ENCODE measurements around the gene AOAH. TPM values are rescaled to one million over a fixed set of nuclear protein-coding genes. Genes with fewer than 3 reads are reported as not detected.

The AOAH gene
- total RNA-seq, 1 experiment from 2014 or later, result not detected

DNA sequence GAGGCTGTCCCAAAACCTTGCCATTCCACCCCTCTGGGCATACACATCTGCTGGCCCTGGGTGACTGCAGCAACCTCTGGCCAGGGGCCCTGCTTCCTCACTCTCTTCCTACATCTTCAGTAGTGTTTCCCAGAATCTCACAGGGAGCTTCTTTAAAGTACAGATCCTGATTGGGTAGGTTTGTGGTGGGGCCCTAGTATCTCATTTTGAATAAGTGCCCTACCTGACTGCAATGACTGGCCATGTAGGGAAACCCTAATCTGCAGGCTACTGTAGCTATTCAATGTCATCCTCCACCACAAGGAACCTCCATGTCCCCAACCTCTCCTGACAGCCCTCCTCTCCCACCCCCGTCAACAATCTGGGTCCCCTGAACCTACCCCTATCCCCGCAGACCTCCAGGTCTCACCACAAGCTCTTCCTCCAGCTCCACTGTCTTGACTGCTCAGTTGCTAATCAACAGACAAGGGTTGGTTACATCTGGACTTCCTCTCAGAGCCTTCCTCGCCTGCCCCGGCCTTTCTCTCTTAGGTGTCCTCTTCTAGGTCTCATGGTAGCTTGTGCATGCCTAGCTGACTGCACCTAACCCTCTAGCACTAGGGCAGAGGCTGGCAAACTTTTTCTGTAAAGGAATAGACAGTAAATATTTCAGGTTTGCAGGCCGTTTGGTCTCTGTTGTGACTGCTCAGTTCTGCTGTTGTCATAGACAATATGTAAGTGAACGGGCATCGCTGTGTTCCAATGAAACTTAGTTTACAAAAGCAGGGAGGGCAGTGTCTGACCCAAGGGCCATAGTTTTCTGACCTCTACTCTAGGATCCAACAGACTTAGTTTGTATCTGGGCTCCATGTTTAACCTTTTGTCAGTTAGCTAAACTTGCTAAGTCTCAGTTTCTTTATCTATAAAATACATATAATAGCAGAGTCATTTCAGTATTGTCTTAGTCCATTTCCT lies 121.1 kb downstream of the AOAH start:
- no peak for DNase-seq (ENCODE audit: low read depth)

DNA sequence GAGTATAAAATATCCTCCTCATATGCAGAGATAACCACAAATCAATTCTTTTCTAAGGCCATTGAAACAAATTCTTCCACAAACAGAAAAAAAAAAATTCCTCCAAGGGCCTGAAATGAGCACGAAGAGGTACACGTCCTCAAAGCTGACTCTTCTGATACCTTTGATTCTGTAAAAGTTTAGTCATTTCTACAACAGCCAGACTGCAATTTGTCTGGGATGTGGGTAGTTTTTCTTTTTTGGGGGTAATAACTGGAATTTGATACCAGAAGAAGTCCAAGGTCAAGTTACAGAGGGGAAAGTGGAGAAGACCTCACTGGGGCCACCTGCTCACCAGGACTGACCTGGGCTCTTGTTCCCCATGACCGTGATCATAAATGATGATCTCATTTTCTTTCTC lies 121.8 kb downstream of the AOAH start:
- no peak for DNase-seq (ENCODE audit: low read depth)

DNA sequence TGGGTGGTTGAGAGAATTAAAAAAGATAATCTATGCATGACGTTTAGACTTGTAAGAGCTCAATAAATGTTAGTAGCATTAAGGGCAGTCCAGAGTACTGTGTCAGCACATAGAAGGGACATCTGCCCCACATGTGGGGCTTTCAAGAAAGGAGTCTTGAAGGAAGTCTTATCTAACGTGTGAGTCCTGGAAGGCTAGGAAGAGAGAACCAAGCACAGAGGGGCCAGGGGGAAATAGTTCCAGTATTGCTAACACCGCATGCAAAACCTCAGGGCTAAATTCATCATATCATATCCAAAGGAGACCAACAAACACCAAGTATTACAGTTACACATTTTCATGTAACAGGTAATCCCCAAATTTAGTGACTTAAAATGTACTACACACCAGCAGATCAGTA lies 122.7 kb downstream of the AOAH start:
- DNase-seq (ENCODE audit: low read depth), result no peak

DNA sequence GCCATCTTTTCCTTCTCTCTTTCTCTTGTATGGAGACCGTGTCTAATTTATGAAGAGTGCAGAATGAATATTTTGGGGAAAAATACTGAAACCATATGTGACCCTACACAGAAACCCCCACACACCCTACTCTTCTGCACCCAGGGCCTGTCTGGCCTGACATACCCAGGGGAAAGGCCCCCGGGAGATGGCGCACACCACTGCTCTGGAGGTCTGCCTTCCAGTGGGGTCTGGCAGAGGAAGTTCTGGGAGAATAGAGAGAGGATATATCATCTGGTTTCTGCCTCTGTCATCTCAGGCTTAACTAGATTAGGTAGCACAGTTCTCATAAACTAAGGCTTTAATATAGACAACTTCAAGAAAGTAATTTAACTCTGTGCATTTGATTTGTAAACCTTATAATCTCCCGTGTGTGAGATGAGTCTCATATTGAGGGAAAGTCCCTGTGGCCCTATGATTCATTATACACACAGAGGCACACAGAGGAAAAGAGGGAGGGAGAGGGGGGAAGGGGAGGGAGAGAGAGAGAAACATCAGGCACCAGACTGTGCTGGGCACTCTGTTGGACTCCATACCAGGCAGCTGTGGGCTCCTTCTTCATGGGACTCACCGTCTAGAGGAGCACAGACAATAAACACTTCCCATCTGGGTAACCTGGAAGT lies 123.3 kb downstream of the AOAH start:
- DNase-seq (ENCODE audit: low read depth), result peak; percentile 53

DNA sequence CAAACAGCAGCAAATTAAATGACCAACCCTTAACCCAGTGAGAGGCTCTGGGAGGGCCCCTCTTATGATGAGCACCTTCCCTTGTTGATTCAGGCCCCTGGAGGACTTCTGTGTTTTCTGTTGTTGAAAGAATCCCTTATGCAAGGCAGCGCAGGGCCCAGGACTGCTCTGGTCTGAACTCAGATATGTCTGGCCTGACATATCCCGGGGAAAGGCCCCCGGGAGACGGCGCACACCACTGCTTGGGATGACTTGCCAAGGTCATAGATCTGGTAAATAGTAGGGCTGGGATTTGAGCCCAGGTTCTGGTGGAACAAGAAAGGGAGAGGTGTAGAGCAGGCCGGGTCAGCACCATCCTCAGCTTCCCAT lies 124.0 kb downstream of the AOAH start:
- DNase-seq (ENCODE audit: low read depth), result no peak

DNA sequence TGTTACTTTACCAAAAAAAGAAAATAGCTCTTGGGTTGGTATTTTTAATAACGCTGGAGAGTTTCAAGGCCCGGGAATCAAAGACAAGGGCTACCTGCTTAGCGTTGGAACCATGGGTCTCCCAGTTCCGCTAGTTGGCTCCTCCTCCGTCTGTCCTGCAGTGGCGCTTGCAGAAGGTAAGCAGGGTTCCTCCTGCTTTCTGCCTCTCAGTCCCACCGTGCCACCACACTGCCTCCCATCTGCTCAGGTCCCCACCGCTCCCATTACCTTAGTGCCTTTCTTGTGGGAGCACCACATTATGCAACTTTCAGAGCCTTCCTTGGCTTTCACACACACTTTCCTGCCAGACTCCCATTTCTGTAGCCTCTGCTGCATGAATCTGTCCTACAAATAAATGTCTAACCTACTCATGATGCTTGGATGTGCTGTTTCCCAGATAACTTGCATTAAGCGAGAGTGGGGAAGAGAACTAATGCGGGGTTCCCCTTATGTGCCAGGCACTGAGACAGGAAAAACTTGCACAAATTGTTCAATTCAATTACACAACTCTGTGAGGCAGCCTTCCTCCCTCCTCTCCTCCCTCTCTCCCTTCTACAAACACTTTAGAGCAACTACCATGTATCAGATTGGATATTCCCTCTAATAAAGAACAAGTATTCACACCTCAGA lies 124.5 kb downstream of the AOAH start:
- DNase-seq (ENCODE audit: low read depth), result no peak

DNA sequence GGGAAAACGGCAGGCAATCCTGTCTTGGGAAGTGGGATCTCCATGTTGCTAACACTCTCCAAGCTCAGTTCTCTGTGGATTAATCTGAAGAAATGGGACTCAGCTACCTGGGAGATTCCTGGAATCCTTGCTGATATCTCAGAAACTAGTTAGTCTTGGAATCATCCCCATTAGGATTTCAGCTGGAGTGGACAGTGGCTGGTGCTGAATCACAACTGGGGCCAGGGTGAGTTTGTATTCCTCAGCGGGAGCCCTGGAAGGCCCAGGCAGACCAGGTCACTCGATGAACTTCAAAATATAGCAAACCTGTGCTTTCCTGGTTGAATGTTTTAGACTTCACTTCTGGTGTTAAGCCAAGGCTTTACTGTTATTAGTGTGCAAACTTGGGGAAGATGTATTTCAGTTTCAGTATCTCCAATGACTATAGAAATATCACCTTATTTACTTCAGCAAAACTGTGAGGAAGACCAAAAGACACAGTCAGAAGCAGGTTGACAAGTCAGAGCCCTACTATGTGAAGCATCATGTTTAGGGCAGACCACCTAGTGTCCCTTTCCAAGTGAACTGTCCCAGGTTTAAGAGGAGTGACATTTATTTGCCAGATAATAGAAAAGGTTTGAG lies 126.1 kb downstream of the AOAH start:
- DNase-seq (ENCODE audit: low read depth), result no peak

DNA sequence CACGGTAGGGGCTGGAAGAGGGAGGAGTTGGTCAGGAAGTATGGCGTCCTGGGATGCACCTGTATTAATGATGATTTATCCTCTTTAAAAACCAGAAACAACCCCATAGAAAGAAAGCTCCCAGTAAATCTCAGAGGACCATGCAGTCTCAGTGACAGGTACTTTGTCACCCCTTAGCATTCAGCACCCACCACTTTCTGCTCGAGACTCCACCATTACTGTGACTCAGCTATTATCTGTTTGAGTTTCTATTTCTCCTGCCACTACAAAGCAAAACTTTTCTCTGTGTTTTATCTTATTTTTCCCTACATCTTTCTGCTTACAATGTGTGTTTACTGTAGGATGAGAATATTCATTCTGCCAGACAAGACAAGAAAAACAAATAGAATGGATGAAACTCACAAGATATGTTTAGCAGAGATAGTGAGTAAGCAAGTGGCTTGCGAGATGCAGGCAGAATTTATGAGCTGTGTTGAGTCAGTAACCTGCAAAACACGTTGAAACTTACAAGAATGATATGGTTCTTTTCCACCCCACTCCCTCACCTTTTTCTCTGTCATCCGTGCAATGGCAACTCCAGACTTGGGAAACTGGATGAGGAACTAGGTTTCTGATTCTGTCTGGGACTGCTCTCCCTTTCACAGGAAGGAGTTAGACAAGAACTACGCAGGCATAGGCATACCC lies 127.1 kb downstream of the AOAH start:
- DNase-seq (ENCODE audit: low read depth), result no peak

DNA sequence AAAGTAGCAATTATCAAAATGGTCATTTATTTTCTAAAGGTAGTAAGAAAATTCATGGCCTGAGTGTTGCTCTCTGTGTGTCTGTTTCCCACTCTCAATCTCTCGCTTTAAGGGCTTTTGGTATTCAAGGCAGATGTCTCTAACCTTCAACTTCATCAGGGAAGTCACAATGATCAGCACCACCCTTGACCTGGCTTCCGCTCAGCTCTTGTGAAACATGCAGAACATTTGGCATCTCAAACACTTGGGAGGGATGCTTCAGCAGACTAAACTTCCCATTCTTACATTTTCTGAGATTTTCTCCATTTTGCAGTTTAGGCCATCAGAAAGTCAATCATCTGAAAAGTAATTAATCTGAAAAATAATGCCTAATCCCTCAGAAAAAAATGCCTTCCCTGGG lies 129.8 kb downstream of the AOAH start:
- DNase-seq (ENCODE audit: low read depth), result no peak

DNA sequence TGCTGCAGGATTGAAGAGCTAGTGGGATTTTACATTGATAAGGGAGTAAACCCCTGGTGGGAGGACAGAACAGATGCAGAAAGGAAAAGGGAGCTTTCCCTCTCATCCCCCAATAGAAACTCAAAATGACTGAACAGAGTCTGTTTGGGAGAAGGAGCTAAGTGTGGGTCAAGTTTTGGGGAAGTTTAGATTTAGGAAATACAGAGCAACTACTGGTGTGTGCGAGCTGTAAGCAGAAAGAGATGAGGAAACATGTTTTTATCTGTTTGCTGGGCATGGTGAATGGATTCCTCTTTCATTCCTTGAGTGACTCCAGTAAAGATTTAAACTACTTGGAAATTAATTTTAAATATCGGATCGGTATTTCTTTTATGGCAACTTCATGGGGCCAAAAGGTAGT lies 132.7 kb downstream of the AOAH start:
- DNase-seq (ENCODE audit: low read depth), result no peak

DNA sequence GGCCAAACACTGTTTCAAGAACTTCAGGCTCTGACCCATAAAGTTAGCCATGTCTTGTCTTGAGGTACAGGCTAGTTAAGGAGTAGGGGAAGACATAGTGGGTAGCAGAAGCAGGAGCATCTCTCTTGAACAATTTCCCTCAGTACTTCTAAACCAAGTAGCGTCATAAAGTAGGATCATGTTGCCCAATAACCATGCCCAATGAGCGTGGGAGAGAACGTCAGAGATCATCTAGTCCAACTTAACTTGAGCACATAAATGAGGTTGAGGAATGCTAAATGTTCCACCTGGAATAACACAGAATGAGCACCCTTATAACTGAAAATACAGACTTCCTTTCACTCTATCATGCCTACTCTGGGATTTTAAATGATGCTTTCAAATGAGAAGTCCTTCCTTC lies 134.9 kb downstream of the AOAH start:
- DNase-seq (ENCODE audit: low read depth), result no peak

DNA sequence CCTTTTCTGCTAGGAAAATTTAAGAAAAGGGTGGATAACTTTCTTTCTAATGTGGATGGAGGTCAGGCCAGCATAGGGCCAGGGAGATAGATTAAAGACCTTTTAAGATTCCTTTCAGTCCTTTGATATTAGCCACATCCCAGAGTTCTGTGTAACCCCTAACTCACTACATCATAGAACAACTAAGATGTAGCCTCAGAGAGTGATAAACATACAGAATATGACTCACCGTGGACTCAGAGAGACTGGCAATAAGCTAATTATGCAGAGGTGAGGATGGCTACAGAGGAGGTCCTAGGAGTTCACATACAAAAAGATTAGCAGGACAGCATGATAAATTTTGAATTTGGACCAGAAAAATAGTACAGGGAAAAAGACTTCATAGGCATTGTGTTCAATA lies 141.0 kb downstream of the AOAH start:
- DNase-seq (ENCODE audit: low read depth), result peak; percentile 6

DNA sequence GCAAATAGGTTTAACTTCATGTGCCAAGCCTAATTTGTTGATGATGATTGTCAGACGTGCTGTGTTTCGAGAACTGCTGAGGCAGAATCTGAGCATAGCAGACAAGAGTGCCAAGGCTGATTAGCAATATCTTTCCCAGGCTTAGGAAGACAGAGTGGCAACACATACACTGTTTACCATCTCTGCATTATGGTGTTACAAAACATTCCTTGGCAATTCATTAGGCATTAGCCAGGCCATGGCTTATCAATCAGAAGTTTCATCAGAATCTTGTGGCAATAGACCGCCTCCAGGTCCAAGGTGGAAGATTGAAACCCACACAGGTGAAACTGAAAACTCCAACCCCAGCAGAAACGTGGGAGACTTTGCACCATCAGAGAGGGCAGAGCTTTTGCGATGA lies 148.5 kb downstream of the AOAH start:
- DNase-seq (ENCODE audit: low read depth), result no peak

DNA sequence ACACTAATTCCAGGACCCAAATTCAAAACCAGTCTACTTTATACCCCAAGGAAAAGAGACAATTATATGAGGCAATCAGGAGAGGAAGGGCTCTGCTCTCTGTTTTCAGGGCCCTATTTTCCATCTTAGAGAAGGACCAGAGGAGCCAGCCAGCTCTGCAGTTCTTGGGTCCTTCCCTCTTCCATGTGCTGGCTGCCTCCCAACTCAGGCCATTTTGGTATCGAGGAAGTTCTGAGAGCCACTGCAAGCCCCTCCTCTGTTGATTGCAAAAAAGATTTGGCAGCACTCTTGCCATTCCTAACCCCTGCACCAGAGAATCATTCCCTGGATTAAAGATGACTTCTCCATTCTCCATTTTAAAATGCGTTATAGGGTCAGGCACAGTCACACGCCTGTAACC lies 151.2 kb downstream of the AOAH start:
- no peak for DNase-seq (ENCODE audit: low read depth)

DNA sequence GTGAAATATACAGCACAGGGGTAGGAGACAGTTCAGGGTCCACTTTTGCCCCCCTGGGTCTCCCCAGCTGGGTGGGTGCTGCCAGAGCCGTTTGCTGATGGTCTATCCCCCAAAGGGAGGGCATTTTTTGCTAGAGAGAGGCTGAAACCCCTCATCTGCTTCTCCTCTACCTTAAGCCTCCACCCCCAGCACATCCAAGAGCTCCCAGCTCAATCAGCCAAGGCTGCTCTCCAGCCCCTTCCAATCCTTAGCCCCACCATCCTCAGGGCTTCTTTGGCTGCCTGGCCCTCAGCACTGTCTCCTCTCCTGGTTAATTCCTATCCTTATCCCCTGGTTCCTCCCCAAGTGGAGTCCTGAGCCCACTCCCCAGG lies 153.1 kb downstream of the AOAH start:
- no peak for DNase-seq (ENCODE audit: low read depth)

DNA sequence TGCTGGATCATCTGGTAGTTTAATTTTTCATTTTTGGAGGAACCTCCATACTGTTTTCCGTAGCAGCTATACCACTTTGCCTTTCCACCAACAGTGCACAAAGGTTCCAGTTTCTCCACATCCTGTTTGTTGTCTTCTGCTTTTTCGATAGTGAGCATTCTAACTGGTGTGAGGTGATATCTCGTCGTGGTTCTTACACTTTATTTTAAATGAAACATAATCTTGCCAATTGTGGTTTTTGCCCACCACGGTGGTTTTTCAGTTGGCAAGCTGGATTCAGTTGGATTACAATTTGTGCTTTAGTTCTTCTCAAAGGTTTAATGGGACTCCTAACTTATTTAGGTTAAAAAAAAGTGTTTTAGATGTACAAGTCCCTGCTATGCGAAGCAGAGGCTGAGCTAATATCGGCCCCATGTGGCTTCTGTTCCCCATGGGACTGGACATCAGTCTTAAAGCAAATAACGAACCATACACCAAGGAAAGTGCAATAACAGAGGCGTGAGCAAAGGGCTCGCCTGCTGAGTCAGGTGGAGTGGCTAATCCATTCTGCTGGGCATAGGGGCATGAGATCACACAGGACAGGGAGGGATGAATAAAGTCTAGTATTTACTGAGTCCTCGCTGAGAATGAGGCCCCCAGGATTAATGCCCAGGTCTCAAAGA lies 153.6 kb downstream of the AOAH start:
- no peak for DNase-seq (ENCODE audit: low read depth)

DNA sequence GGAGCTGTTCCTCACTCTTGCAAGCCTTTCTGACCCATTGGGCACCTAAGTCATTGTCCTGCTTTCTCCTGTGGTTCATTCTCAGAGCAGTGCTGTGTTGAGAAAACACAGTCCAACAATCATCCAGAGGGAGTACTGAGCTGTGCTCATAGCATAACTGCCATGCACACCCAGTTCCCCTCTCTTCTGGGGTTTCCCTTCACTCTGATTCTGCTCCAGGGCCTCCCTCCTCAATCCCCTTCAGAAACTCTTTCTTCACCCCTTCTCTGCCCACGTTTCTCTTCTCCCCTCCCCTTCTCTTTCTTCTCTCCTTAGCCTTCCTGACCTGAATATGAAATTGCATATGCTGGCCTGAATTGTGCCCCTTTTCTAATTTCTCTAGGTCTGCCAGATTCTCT lies 155.8 kb downstream of the AOAH start:
- no peak for DNase-seq (ENCODE audit: low read depth)

DNA sequence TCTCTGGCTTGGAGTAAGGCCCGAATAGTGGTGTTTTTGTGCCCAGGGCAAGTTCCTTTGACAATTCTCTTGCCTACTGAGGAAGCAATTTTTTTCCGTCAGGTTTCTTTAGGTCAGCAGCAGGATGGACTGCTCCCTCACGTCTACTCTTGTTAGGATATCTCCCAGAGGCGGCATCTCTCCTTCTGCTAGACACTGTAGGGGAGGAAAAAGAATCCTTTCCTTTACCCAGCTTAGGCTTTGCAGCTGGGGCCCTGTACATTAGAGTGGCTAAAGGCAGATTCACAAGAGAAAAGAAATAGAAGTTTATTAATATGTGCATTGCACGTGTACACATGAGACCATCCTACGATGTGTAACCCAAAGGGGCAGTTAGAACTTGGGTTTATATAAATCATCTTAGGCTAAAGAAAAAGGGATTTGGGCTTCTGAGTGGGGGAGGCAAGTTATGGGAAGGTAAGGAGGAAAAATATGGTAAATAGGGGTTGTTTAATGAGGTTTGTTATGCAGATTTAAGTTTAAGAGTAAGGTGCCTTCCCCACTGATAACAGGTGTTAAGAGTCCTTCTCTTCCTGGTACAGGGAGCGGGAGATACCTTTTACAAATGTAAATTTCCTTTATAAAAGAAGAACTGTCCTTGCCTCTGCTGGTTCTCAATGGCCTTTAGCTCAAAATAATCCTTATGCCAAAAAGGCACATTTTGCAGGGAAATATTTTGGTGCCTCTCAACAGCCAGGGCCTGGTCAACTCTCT lies 156.4 kb downstream of the AOAH start:
- DNase-seq (ENCODE audit: low read depth), result no peak

DNA sequence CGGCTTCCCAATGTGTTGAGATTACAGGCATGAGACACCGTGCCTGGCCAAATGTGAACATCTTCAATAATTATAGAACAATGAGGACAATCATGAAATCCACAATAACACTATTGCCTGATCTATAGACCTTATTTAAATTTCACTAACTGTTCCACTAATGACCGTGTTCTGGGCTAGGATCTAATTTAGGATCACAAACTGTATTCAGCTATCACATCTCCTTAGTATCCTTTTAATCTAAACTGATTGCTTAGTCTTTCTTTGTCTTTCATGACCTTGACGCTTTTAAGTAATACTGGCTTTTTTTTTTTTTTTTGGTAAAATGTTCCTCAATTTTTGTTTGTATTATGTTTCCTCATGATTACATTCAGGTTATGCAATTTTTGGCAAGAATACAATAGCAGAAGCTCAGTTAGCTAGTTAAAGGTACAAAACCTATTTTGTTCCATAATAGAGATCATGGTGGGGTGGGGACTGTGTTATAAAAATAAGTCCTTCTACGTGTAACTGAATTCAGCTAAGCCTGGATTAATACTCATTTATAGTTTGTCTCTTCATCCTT lies 158.4 kb downstream of the AOAH start:
- no peak for DNase-seq (ENCODE audit: low read depth)

DNA sequence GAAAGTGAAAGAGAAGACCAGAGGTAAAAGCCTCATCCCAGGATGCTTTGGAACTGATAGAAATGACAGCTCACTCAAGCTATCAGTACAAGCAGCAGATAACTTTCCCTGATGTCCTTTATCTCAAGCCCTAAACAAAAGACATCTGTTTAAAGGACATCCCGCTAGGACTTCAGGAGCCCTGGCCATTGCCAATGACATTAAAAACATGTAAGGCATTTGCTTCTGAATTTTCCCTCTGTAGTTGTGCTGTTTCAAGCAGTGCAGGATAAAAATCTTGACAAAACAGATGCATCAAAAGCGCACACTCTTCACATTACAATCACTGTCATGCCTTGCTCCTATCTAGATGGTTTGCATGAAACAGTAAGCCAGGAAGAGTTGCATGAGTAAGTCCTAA lies 159.8 kb downstream of the AOAH start:
- no peak for DNase-seq (ENCODE audit: low read depth)
